Measurements from ENCODE around the gene SSH2. TPM values are rescaled to one million over a fixed set of nuclear protein-coding genes. Genes with fewer than 3 reads are reported as not detected.

Gene SSH2
- total RNA-seq, 1 donor: 13.0 TPM

GRCh38 chr17:29914819-29915537, 15.1 kb downstream of the SSH2 start:
- DNase-seq (ENCODE audit: insufficient read length, low spot score, missing footprints): no peak
- H3K9me3 ChIP-seq (ENCODE audit: low read depth, low read length): no peaks in the 10 kb centered on the region
- no peaks in the 10 kb centered on the region for H3K36me3 ChIP-seq (ENCODE audit: insufficient read depth, low read length)
- H3K27ac ChIP-seq (ENCODE audit: low read depth, low read length): no peak overlapping the region
- H3K79me2 ChIP-seq (ENCODE audit: insufficient read depth, low read length): peaks cover 28% of the 10 kb centered on the region
- no peaks in the 10 kb centered on the region for H4K20me1 ChIP-seq (ENCODE audit: insufficient read depth, low read length)
- TF ChIP-seq CTCF (IDR thresholded peaks at IDR 0.05; ENCODE audit: extremely low read depth, low read depth, low read length): no peak
- peaks cover 11% of the 10 kb centered on the region for H3K4me1 ChIP-seq (ENCODE audit: insufficient read depth, low read length)
- no peaks in the 10 kb centered on the region for H3K27me3 ChIP-seq (ENCODE audit: insufficient read depth, low read length)
- H2AFZ ChIP-seq (ENCODE audit: low read length): no peak overlapping the region
- H3K4me2 ChIP-seq (ENCODE audit: insufficient read depth, low read length): no peak overlapping the region
- no peak overlapping the region for H3K4me3 ChIP-seq (ENCODE audit: insufficient read depth, low read length)

- Histone ChIP-seq H3K4me3 (ENCODE audit: insufficient read depth, low read length) (no peak overlapping the region), H3K4me1 (ENCODE audit: insufficient read depth, low read length) (no peaks in the 10 kb centered on the region), H4K20me1 (ENCODE audit: insufficient read depth, low read length) (no peaks in the 10 kb centered on the region), H3K4me2 (ENCODE audit: insufficient read depth, low read length) (no peak overlapping the region), H2AFZ (ENCODE audit: low read length) (no peak overlapping the region), H3K36me3 (ENCODE audit: insufficient read depth, low read length) (no peaks in the 10 kb centered on the region), H3K27me3 (ENCODE audit: insufficient read depth, low read length) (no peaks in the 10 kb centered on the region), H3K27ac (ENCODE audit: low read depth, low read length) (peak overlapping the region; percentile 1), H3K79me2 (ENCODE audit: insufficient read depth, low read length) (peaks cover 29% of the 10 kb centered on the region), H3K9me3 (ENCODE audit: low read depth, low read length) (no peaks in the 10 kb centered on the region)
- no peak for TF ChIP-seq CTCF (IDR thresholded peaks at IDR 0.05; ENCODE audit: extremely low read depth, low read depth, low read length)
- no peak for DNase-seq (ENCODE audit: insufficient read length, low spot score, missing footprints)
Observed at GRCh38 chr17:29911641-29912177, 18.3 kb downstream of the SSH2 start.

- H4K20me1 ChIP-seq (ENCODE audit: insufficient read depth, low read length): no peaks in the 10 kb centered on the region
- no peak for DNase-seq (ENCODE audit: insufficient read length, low spot score, missing footprints)
- no peaks in the 10 kb centered on the region for H3K9me3 ChIP-seq (ENCODE audit: low read depth, low read length)
- no peak overlapping the region for H3K4me3 ChIP-seq (ENCODE audit: insufficient read depth, low read length)
- H3K4me1 ChIP-seq (ENCODE audit: insufficient read depth, low read length): no peaks in the 10 kb centered on the region
- H3K79me2 ChIP-seq (ENCODE audit: insufficient read depth, low read length): peaks cover 35% of the 10 kb centered on the region
- H3K4me2 ChIP-seq (ENCODE audit: insufficient read depth, low read length): no peak overlapping the region
- no peak overlapping the region for H2AFZ ChIP-seq (ENCODE audit: low read length)
- no peak overlapping the region for H3K27ac ChIP-seq (ENCODE audit: low read depth, low read length)
- TF ChIP-seq CTCF (IDR thresholded peaks at IDR 0.05; ENCODE audit: extremely low read depth, low read depth, low read length): no peak
- H3K36me3 ChIP-seq (ENCODE audit: insufficient read depth, low read length): no peaks in the 10 kb centered on the region
- H3K27me3 ChIP-seq (ENCODE audit: insufficient read depth, low read length): no peaks in the 10 kb centered on the region
Observed at GRCh38 chr17:29909236-29910003, 20.6 kb downstream of the SSH2 start.

GRCh38 chr17:29906969-29907368, 23.1 kb downstream of the SSH2 start:
- Histone ChIP-seq H3K27ac (ENCODE audit: low read depth, low read length) (no peak overlapping the region), H3K4me3 (ENCODE audit: insufficient read depth, low read length) (no peak overlapping the region), H4K20me1 (ENCODE audit: insufficient read depth, low read length) (no peaks in the 10 kb centered on the region), H2AFZ (ENCODE audit: low read length) (no peak overlapping the region), H3K9me3 (ENCODE audit: low read depth, low read length) (no peaks in the 10 kb centered on the region), H3K4me2 (ENCODE audit: insufficient read depth, low read length) (no peak overlapping the region), H3K27me3 (ENCODE audit: insufficient read depth, low read length) (no peaks in the 10 kb centered on the region), H3K4me1 (ENCODE audit: insufficient read depth, low read length) (no peaks in the 10 kb centered on the region), H3K36me3 (ENCODE audit: insufficient read depth, low read length) (no peaks in the 10 kb centered on the region), H3K79me2 (ENCODE audit: insufficient read depth, low read length) (peaks cover 46% of the 10 kb centered on the region)
- no peak for TF ChIP-seq CTCF (IDR thresholded peaks at IDR 0.05; ENCODE audit: extremely low read depth, low read depth, low read length)
- no peak for DNase-seq (ENCODE audit: insufficient read length, low spot score, missing footprints)

All from osteoblast (primary cell).